ENCODE data around the gene CARTPT. TPM values are rescaled to one million over a fixed set of nuclear protein-coding genes. Genes with fewer than 3 reads are reported as not detected.

Gene CARTPT
- total RNA-seq, 1 experiment from 2014 or later: not detected

- ATAC-seq (no peak), DNase-seq (ENCODE audit: low read depth, low spot score) (no peak)
- no TSS peak for BruUV-seq (replicated peaks)
- POLR2A ChIA-PET: no interaction called here
- RAD21 ChIA-PET (ENCODE audit: low non-redundant PET in 1 of 2, low total read pairs in 2 of 2, uncharacterized antibody in 2 of 2, unreplicated experiment in 2 of 2): no interaction called here
- H4K20me1 ChIP-seq (ENCODE audit: insufficient read depth): no peaks in the 10 kb centered on the region
- H3K9me3 ChIP-seq (ENCODE audit: control insufficient read depth in 1 of 2, insufficient read depth in 1 of 2, low read depth in 1 of 2, low read length in 2 of 2): no peaks in the 10 kb centered on the region
- no peak overlapping the region for H3K9ac ChIP-seq (ENCODE audit: low read length)
- no peak for TF ChIP-seq SIN3A (IDR thresholded peaks at IDR 0.05; ENCODE audit: low read depth)
- no peak for TF ChIP-seq CTCF (IDR thresholded peaks at IDR 0.05 in 2 of 3, conservative IDR thresholded peaks at IDR 0.05 in 1 of 3; ENCODE audit: borderline replicate concordance in 1 of 3, insufficient read depth in 1 of 3, low read depth in 2 of 3, low read length in 2 of 3)
- TF ChIP-seq FOSL1 (IDR thresholded peaks at IDR 0.05; ENCODE audit: low read depth): no peak
- TF ChIP-seq JUND (IDR thresholded peaks at IDR 0.05): no peak
- no peak for TF ChIP-seq ATF3 (IDR thresholded peaks at IDR 0.05)
- no peak for TF ChIP-seq EGR1 (IDR thresholded peaks at IDR 0.05; ENCODE audit: low read depth)
- TF ChIP-seq ZFX (IDR thresholded peaks at IDR 0.05): no peak
- no peak for TF ChIP-seq REST (IDR thresholded peaks at IDR 0.05; ENCODE audit: low read depth)
- TF ChIP-seq RAD21 (IDR thresholded peaks at IDR 0.05; ENCODE audit: low read depth): no peak
- TF ChIP-seq SP1 (IDR thresholded peaks at IDR 0.05; ENCODE audit: low read depth): no peak
- TF ChIP-seq EZH2phosphoT487 (IDR thresholded peaks at IDR 0.05; ENCODE audit: borderline replicate concordance): no peak
- no peak for TF ChIP-seq MAX (IDR thresholded peaks at IDR 0.05)
- TF ChIP-seq SRF (IDR thresholded peaks at IDR 0.05; ENCODE audit: low read depth): no peak
- no peak for TF ChIP-seq EZH2 (IDR thresholded peaks at IDR 0.05)
- TF ChIP-seq POLR2A (IDR thresholded peaks at IDR 0.05; ENCODE audit: borderline replicate concordance, extremely low read depth, insufficient read depth, insufficient read length): no peak
- TF ChIP-seq CEBPB (IDR thresholded peaks at IDR 0.05; ENCODE audit: low read depth): no peak
- intact Hi-C loops (cut with micrococcal nuclease): no loop called here
- H3K27ac ChIP-seq (ENCODE audit: low read depth, low read length): no peak overlapping the region
- no peaks in the 10 kb centered on the region for H3K79me2 ChIP-seq (ENCODE audit: insufficient read depth, low read length)
- H3K4me3 ChIP-seq (replicated peaks in 1 of 2; ENCODE audit: low read depth in 1 of 2, low read length in 2 of 2): no peak overlapping the region
- CTCF ChIA-PET: interaction anchor here (2.1 kb wide), 1 partner anchor 9 kb away, joined by 8 read pairs; no protein-coding TSS in a partner anchor
- H3K27me3 ChIP-seq (ENCODE audit: insufficient read depth, low read length): peaks cover 38% of the 10 kb centered on the region
- H3K4me2 ChIP-seq (ENCODE audit: low read length): no peak overlapping the region
- no peaks in the 10 kb centered on the region for H3K36me3 ChIP-seq (ENCODE audit: control insufficient read depth in 1 of 2, insufficient read depth in 2 of 2, low read length in 2 of 2)
- no peak overlapping the region for H2AFZ ChIP-seq (ENCODE audit: low read depth, low read length, poor library complexity, severe bottlenecking)
- H3K4me1 ChIP-seq (ENCODE audit: control insufficient read depth in 1 of 2, insufficient read depth in 2 of 2, low read length in 2 of 2): no peaks in the 10 kb centered on the region
- no peaks in the 10 kb centered on the region for H3K9me2 ChIP-seq (ENCODE audit: insufficient read depth)
These were observed 12.2 kb upstream of the CARTPT start for GRCh38 chr5:71706906-71707305.

All from HCT116 (cell line).